Measurements from ENCODE around the gene MRPL44.

DNA sequence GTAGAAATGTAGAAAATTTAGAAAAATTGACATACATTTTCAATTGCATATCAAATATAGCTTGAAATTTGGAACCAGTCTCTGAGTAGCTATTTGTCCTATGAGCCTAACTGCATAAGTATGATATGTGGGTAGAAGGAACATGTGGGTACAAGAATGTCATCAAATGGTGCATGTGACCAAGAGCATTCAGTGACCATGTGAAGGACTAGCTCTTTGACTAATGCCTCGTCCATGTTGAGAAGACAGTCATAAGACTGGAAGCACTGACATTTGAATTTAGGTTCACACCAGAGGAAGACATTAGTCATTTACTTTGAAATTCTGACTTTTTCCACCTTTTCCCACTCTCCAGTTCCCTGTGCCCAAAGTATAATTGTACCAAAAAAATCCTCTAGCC, 12.6 kb downstream of the MRPL44 start:
- TF ChIP-seq, protein P1, sequence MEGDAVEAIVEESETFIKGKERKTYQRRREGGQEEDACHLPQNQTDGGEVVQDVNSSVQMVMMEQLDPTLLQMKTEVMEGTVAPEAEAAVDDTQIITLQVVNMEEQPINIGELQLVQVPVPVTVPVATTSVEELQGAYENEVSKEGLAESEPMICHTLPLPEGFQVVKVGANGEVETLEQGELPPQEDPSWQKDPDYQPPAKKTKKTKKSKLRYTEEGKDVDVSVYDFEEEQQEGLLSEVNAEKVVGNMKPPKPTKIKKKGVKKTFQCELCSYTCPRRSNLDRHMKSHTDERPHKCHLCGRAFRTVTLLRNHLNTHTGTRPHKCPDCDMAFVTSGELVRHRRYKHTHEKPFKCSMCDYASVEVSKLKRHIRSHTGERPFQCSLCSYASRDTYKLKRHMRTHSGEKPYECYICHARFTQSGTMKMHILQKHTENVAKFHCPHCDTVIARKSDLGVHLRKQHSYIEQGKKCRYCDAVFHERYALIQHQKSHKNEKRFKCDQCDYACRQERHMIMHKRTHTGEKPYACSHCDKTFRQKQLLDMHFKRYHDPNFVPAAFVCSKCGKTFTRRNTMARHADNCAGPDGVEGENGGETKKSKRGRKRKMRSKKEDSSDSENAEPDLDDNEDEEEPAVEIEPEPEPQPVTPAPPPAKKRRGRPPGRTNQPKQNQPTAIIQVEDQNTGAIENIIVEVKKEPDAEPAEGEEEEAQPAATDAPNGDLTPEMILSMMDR (IDR thresholded peaks at IDR 0.05; ENCODE audit: low read length) = no peak
- no peak for TF ChIP-seq EZH2 (optimal IDR thresholded peaks at IDR 0.05; ENCODE audit: low read depth, low read length)
- TF ChIP-seq EZH2phosphoT487 (IDR thresholded peaks at IDR 0.05; ENCODE audit: low read length) = no peak

Data from MM.1S (cell line).